HepG2 (cell line): ENCODE results near the gene KLF15. TPM values are rescaled to one million over a fixed set of nuclear protein-coding genes. Genes with fewer than 3 reads are reported as not detected.
A peak's percentile ranks its signal among the peaks of the same experiment; 100 is the strongest.

Experiments
- BRCA1 ChIP-seq: sonication (generic); formaldehyde crosslinking; IDR thresholded peaks from 2 replicates; pipeline ENCODE4 v1.4.0; 2020; ENCODE audit warnings: missing genetic modification reagents
- ELF3 ChIP-seq: IDR thresholded peaks from 2 replicates; pipeline ENCODE4 v1.6.1; 2016; ENCODE audit warnings: missing genetic modification reagents, missing compliant biosample characterization
- FOXA3 ChIP-seq: IDR thresholded peaks from 2 replicates; pipeline ENCODE4 v1.6.1; 2016; ENCODE audit warnings: missing genetic modification reagents, missing compliant biosample characterization
- HOXA3 ChIP-seq: sonication (generic); formaldehyde crosslinking; IDR thresholded peaks from 2 replicates; pipeline ENCODE4 v1.5.0; 2020; ENCODE audit warnings: missing genetic modification reagents
- IKZF4 ChIP-seq: sonication (generic); formaldehyde crosslinking; IDR thresholded peaks from 2 replicates; pipeline ENCODE4 v1.5.1; 2020; ENCODE audit warnings: borderline replicate concordance, mild to moderate bottlenecking, low read depth, missing genetic modification reagents; ENCODE audit errors: not compliant biosample characterization
- MED1 ChIP-seq: sonication (generic); formaldehyde crosslinking; IDR thresholded peaks from 2 replicates; pipeline ENCODE4 v1.4.0; 2020; ENCODE audit warnings: missing genetic modification reagents
- NCOR1 ChIP-seq: fragments of 200-600 bp; sonication (generic); IDR thresholded peaks from 2 replicates; pipeline ENCODE4 v1.7.0; 2017; ENCODE audit warnings: antibody characterized with exemption, low read length, borderline replicate concordance
- PAX8 ChIP-seq: sonication (generic); formaldehyde crosslinking; IDR thresholded peaks from 2 replicates; pipeline ENCODE4 v1.8.0; 2022; ENCODE audit warnings: mild to moderate bottlenecking, missing genetic modification reagents, borderline replicate concordance
- SOX13 ChIP-seq, 3 experiments: fragments of 450-650 bp in 1 of 3; sonication (generic) in 1 of 3; formaldehyde crosslinking in 1 of 3; IDR thresholded peaks in 2 of 3; conservative IDR thresholded peaks in 1 of 3; 2 replicates each; pipeline versions ENCODE4 v1.5.0 to v1.6.1; 2016 to 2020; ENCODE audit warnings: antibody characterized with exemption in 1 of 3, mild to moderate bottlenecking in 1 of 3, missing compliant biosample characterization in 1 of 3, missing genetic modification reagents in 1 of 3, moderate library complexity in 1 of 3
- TBX2 ChIP-seq: sonication (generic); formaldehyde crosslinking; IDR thresholded peaks from 2 replicates; pipeline ENCODE4 v1.5.0; 2020; ENCODE audit warnings: missing genetic modification reagents, mild to moderate bottlenecking, borderline replicate concordance
- TGIF2 ChIP-seq: IDR thresholded peaks from 2 replicates; pipeline ENCODE4 v1.6.1; 2016; ENCODE audit warnings: control low read depth, missing compliant biosample characterization
- TP53 ChIP-seq: sonication (generic); formaldehyde crosslinking; conservative IDR thresholded peaks from 2 replicates; pipeline ENCODE4 v1.4.0; 2020; ENCODE audit warnings: missing genetic modification reagents
- ZFP1 ChIP-seq: IDR thresholded peaks from 2 replicates; pipeline ENCODE4 v1.6.1; 2016
- ZFYVE20 ChIP-seq: sonication (generic); formaldehyde crosslinking; IDR thresholded peaks from 2 replicates; pipeline ENCODE4 v1.8.0; 2023; ENCODE audit warnings: low read depth, mild to moderate bottlenecking, moderate library complexity, missing genetic modification reagents, borderline replicate concordance
- ZNF263 ChIP-seq: sonication (generic); formaldehyde crosslinking; IDR thresholded peaks from 2 replicates; pipeline ENCODE4 v1.4.0; 2020; ENCODE audit warnings: missing genetic modification reagents
- ZNF432 ChIP-seq: sonication (generic); formaldehyde crosslinking; IDR thresholded peaks from 2 replicates; pipeline ENCODE4 v1.5.0; 2020; ENCODE audit warnings: missing genetic modification reagents, mild to moderate bottlenecking, borderline replicate concordance
- ZNF605 ChIP-seq: sonication (generic); formaldehyde crosslinking; IDR thresholded peaks from 2 replicates; pipeline ENCODE4 v1.8.0; 2022; ENCODE audit warnings: mild to moderate bottlenecking, missing genetic modification reagents
- ZNF775 ChIP-seq: sonication (generic); formaldehyde crosslinking; IDR thresholded peaks from 2 replicates; pipeline ENCODE4 v1.4.0; 2020; ENCODE audit warnings: missing genetic modification reagents, mild to moderate bottlenecking, moderate library complexity, borderline replicate concordance
- ZNF776 ChIP-seq: sonication (generic); formaldehyde crosslinking; IDR thresholded peaks from 2 replicates; pipeline ENCODE4 v1.4.0; 2020; ENCODE audit warnings: mild to moderate bottlenecking, missing genetic modification reagents
- ZNF788 ChIP-seq: sonication (generic); formaldehyde crosslinking; IDR thresholded peaks from 2 replicates; pipeline ENCODE4 v1.5.0; 2020; ENCODE audit warnings: mild to moderate bottlenecking, missing genetic modification reagents, borderline replicate concordance
- ZNF841 ChIP-seq: sonication (generic); formaldehyde crosslinking; IDR thresholded peaks from 2 replicates; pipeline ENCODE4 v1.8.1; 2023; ENCODE audit warnings: missing genetic modification reagents, borderline replicate concordance
- ZNF883 ChIP-seq: sonication (generic); formaldehyde crosslinking; IDR thresholded peaks from 2 replicates; pipeline ENCODE4 v1.5.1; 2020; ENCODE audit warnings: mild to moderate bottlenecking, missing genetic modification reagents; ENCODE audit errors: not compliant biosample characterization
- ZSCAN29 ChIP-seq: sonication (generic); formaldehyde crosslinking; conservative IDR thresholded peaks from 2 replicates; pipeline ENCODE4 v1.4.0; 2020; ENCODE audit warnings: mild to moderate bottlenecking, missing genetic modification reagents
- polyA plus RNA-seq, 8 experiments: library from polyadenylated mRNA; depleted of rRNA in 3 of 8; stranded (reverse) in 7 of 8; unstranded in 1 of 8; fragments of >200 nt; fragmentation: Illumina TruSeq in 4 of 8; extraction: Trizol in 4 of 8; gene quantifications; 2 replicates each; pipeline versions ENCODE4 v1.2.1 to v1.2.3, GENCODE V29; 2011 to 2016; ENCODE audit warnings: low read depth in 4 of 8, missing spikeins in 1 of 8, mixed read lengths in 1 of 8; ENCODE audit not compliant: insufficient read depth in 1 of 8
- total RNA-seq, 5 experiments: library from RNA; depleted of rRNA; stranded (reverse); fragments of >200 nt; fragmentation: Illumina TruSeq; extraction: Trizol; gene quantifications; 2 replicates each; pipeline ENCODE4 v1.2.3, GENCODE V29; 2016; ENCODE audit warnings: low read depth in 1 of 5
- TF ChIP-seq, protein P1 (sequence below): sonication (generic); formaldehyde crosslinking; IDR thresholded peaks from 2 replicates; pipeline ENCODE4 v1.8.0; 2022; ENCODE audit warnings: mild to moderate bottlenecking, missing genetic modification reagents, borderline replicate concordance
- TF ChIP-seq, protein P2 (sequence below): sonication (generic); formaldehyde crosslinking; IDR thresholded peaks from 2 replicates; pipeline ENCODE4 v1.8.0; 2023; ENCODE audit warnings: mild to moderate bottlenecking, missing genetic modification reagents
- TF ChIP-seq, protein P3 (sequence below): sonication (generic); formaldehyde crosslinking; conservative IDR thresholded peaks from 2 replicates; pipeline ENCODE4 v1.4.0; 2020; ENCODE audit warnings: mild to moderate bottlenecking, missing genetic modification reagents, moderate library complexity

Gene KLF15
- total and polyA plus RNA-seq, 2 of the 13 experiments (the other 11 are each of a cell fraction or from before 2014, with no cell fraction given), result 7.1 to 7.8 TPM

DNA sequence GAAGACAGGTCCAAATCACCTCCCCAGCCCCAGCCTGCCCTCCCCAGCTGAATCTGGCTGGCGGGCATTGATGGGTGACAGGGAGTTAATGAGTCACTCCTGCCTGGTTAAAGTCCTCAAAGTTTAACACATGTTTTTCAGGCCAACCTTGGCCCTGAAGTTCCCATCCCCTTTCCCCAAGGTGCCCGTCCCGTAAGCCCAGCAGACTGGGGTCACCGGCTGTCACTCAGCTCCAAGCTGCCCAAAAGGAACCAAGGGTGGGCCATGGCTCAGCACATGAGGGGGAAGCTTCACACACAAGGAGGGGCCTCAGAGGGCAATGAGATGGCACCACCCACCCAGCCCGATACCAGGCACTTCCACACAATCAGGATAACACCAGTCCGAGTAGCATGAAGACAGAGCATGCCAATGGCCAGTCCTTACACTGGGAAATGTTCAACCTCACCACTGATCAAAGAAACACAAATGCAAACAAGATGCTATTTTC, 10.2 kb upstream of the KLF15 start (continued):
- TF ChIP-seq ZNF776 (CRISPR knock-in tag) (no peak), ZNF432 (CRISPR knock-in tag) (no peak), HOXA3 (CRISPR knock-in tag) (no peak), IKZF4 (CRISPR knock-in tag) (no peak), ZNF788 (CRISPR knock-in tag) (no peak), SOX13 (IDR thresholded peaks at IDR 0.05) (no peak), SOX13 (CRISPR knock-in tag; conservative IDR thresholded peaks at IDR 0.05 in 1 of 2, IDR thresholded peaks at IDR 0.05 in 1 of 2) (0 out of 4 replicates have a peak, but pooled peaks of 1 of the 2 experiments have one; percentile 14), PAX8 (CRISPR knock-in tag) (no peak), ELF3 (no peak), ZNF775 (no peak), NCOR1 (no peak), TP53 (no peak), ZSCAN29 (no peak), TGIF2 (CRISPR knock-in tag) (no peak), ZFP1 (CRISPR knock-in tag) (no peak), ZNF605 (no peak), ZFYVE20 (CRISPR knock-in tag) (no peak), TBX2 (CRISPR knock-in tag) (peak; percentile 28; the same call in 1 of the 2 replicates), MED1 (CRISPR knock-in tag) (0 out of 2 replicates have a peak, but pooled peaks have one; percentile 22), ZNF841 (CRISPR knock-in tag) (no peak), FOXA3 (CRISPR knock-in tag) (no peak), ZNF263 (CRISPR knock-in tag) (no peak), ZNF883 (CRISPR knock-in tag) (no peak), BRCA1 (CRISPR knock-in tag) (no peak)
- TF ChIP-seq, protein P1, sequence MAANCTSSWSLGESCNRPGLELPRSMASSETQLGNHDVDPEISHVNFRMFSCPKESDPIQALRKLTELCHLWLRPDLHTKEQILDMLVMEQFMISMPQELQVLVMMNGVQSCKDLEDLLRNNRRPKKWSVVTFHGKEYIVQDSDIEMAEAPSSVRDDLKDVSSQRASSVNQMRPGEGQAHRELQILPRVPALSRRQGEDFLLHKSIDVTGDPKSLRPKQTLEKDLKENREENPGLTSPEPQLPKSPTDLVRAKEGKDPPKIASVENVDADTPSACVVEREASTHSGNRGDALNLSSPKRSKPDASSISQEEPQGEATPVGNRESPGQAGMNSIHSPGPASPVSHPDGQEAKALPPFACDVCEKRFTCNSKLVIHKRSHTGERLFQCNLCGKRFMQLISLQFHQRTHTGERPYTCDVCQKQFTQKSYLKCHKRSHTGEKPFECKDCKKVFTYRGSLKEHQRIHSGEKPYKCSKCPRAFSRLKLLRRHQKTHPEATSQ, result no peak
- TF ChIP-seq, protein P2, sequence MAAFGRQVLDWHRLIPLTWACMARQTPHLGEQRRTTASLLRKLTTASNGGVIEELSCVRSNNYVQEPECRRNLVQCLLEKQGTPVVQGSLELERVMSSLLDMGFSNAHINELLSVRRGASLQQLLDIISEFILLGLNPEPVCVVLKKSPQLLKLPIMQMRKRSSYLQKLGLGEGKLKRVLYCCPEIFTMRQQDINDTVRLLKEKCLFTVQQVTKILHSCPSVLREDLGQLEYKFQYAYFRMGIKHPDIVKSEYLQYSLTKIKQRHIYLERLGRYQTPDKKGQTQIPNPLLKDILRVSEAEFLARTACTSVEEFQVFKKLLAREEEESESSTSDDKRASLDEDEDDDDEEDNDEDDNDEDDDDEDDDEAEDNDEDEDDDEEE (CRISPR knock-in tag), result no peak
- TF ChIP-seq, protein P3, sequence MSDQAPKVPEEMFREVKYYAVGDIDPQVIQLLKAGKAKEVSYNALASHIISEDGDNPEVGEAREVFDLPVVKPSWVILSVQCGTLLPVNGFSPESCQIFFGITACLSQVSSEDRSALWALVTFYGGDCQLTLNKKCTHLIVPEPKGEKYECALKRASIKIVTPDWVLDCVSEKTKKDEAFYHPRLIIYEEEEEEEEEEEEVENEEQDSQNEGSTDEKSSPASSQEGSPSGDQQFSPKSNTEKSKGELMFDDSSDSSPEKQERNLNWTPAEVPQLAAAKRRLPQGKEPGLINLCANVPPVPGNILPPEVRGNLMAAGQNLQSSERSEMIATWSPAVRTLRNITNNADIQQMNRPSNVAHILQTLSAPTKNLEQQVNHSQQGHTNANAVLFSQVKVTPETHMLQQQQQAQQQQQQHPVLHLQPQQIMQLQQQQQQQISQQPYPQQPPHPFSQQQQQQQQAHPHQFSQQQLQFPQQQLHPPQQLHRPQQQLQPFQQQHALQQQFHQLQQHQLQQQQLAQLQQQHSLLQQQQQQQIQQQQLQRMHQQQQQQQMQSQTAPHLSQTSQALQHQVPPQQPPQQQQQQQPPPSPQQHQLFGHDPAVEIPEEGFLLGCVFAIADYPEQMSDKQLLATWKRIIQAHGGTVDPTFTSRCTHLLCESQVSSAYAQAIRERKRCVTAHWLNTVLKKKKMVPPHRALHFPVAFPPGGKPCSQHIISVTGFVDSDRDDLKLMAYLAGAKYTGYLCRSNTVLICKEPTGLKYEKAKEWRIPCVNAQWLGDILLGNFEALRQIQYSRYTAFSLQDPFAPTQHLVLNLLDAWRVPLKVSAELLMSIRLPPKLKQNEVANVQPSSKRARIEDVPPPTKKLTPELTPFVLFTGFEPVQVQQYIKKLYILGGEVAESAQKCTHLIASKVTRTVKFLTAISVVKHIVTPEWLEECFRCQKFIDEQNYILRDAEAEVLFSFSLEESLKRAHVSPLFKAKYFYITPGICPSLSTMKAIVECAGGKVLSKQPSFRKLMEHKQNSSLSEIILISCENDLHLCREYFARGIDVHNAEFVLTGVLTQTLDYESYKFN (CRISPR knock-in tag), result peak; percentile 42
